Left ventricle myocardium inferior (tissue), 1 donor: ENCODE data around the gene CACNA2D1. TPM values are rescaled to one million over a fixed set of nuclear protein-coding genes. Genes with fewer than 3 reads are reported as not detected.
"Not testable (repeated sequence)": the region's sequence is repeated elsewhere in the genome, so short reads cannot be mapped to it uniquely, and the experiment has no call there.

ENCODE experiments used
- DNase-seq: peaks from one replicate; pipeline ENCODE4 v3.0.0-alpha.2; 2020
- H3K27ac ChIP-seq: fragments of 200-600 bp; replicated peaks from 2 replicates; pipeline ENCODE4 v1.8.0; 2021
- H3K27me3 ChIP-seq: fragments of 200-600 bp; 2 replicates; pipeline ENCODE4 v1.8.0; 2021; ENCODE audit warnings: low read depth
- H3K36me3 ChIP-seq: fragments of 200-600 bp; 2 replicates; pipeline ENCODE4 v1.8.0; 2021
- H3K4me1 ChIP-seq: fragments of 200-600 bp; 2 replicates; pipeline ENCODE4 v1.8.0; 2021
- H3K4me3 ChIP-seq: fragments of 200-600 bp; 2 replicates; pipeline ENCODE4 v1.8.0; 2021; ENCODE audit warnings: mild to moderate bottlenecking, moderate library complexity
- H3K9me3 ChIP-seq: fragments of 200-600 bp; replicated peaks from 2 replicates; pipeline ENCODE4 v1.8.0; 2021
- CTCF ChIP-seq: fragments of 200-600 bp; IDR thresholded peaks from 2 replicates; pipeline ENCODE4 v1.8.0; 2021; ENCODE audit warnings: antibody characterized with exemption, mild to moderate bottlenecking, borderline replicate concordance
- intact Hi-C: fragments of 100-400 bp; cut with micrococcal nuclease; formaldehyde crosslinking; loops from one replicate; pipeline ENCODE4 v1.11.0; 2022
- total RNA-seq: library from RNA; stranded (reverse); fragmentation: NEBNext Ultra II Directional; extraction: Animal tissue kit (Norgen Biotek cat#: 25700); gene quantifications from one replicate; pipeline ENCODE4 v1.2.1, GENCODE V29; 2021
- donor health status: DM: no; HTN: yes; CAD: no; lungs with severe emphysema.

CACNA2D1 gene
- total RNA-seq, 1 donor from 2014 or later = 64.6 TPM

GRCh38 chr7:82141427-82141826 is 302.1 kb downstream of the CACNA2D1 start:
- Histone ChIP-seq H3K9me3 (no peaks in the 10 kb centered on the region), H3K4me3 (no peak overlapping the region), H3K36me3 (no peaks in the 10 kb centered on the region), H3K27ac (no peak overlapping the region), H3K4me1 (no peaks in the 10 kb centered on the region), H3K27me3 (no peaks in the 10 kb centered on the region)
- intact Hi-C loops = no loop called here
- no peak for DNase-seq
- TF ChIP-seq CTCF = no peak

GRCh38 chr7:82140608-82141007 is 303.0 kb downstream of the CACNA2D1 start:
- not testable (repeated sequence) for H3K4me3 ChIP-seq, DNase-seq

GRCh38 chr7:82131215-82131614 is 312.4 kb downstream of the CACNA2D1 start:
- intact Hi-C loops = no loop called here
- DNase-seq = no peak
- Histone ChIP-seq H3K4me1 (peaks cover 28% of the 10 kb centered on the region), H3K27ac (no peak overlapping the region), H3K27me3 (no peaks in the 10 kb centered on the region), H3K9me3 (no peaks in the 10 kb centered on the region), H3K36me3 (no peaks in the 10 kb centered on the region), H3K4me3 (no peak overlapping the region)
- TF ChIP-seq CTCF = no peak

More at GRCh38 chr7:82140608-82141007, 303.0 kb downstream of the CACNA2D1 start:
- H3K27me3 ChIP-seq, H3K36me3 ChIP-seq, H3K9me3 ChIP-seq, H3K4me1 ChIP-seq, H3K27ac ChIP-seq, intact Hi-C loops: not testable (repeated sequence)

- no peak overlapping the region for H3K27ac ChIP-seq
- peaks cover 28% of the 10 kb centered on the region for H3K4me1 ChIP-seq
- peaks cover 5% of the 10 kb centered on the region for H3K36me3 ChIP-seq
- TF ChIP-seq CTCF = no peak
- H3K4me3 ChIP-seq = no peak overlapping the region
- DNase-seq = no peak
- intact Hi-C loops = no loop called here
- H3K27me3 ChIP-seq = no peaks in the 10 kb centered on the region
- H3K9me3 ChIP-seq = peaks cover 13% of the 10 kb centered on the region
Measured at GRCh38 chr7:82129091-82129490, 314.5 kb downstream of the CACNA2D1 start.

GRCh38 chr7:82128546-82128945 is 315.0 kb downstream of the CACNA2D1 start:
- intact Hi-C loops = no loop called here
- H3K4me3 ChIP-seq = no peak overlapping the region

GRCh38 chr7:82126576-82126975 is 317.0 kb downstream of the CACNA2D1 start:
- DNase-seq = no peak
- peaks cover 28% of the 10 kb centered on the region for H3K4me1 ChIP-seq
- H3K27me3 ChIP-seq = no peaks in the 10 kb centered on the region
- no peak overlapping the region for H3K27ac ChIP-seq
- H3K9me3 ChIP-seq = peaks cover 14% of the 10 kb centered on the region
- H3K36me3 ChIP-seq = peaks cover 5% of the 10 kb centered on the region
- TF ChIP-seq CTCF = no peak
- H3K4me3 ChIP-seq = no peak overlapping the region
- intact Hi-C loops = no loop called here

More at GRCh38 chr7:82128546-82128945, 315.0 kb downstream of the CACNA2D1 start:
- Histone ChIP-seq H3K9me3 (peaks cover 14% of the 10 kb centered on the region), H3K4me1 (peaks cover 28% of the 10 kb centered on the region), H3K27me3 (no peaks in the 10 kb centered on the region), H3K36me3 (peaks cover 5% of the 10 kb centered on the region), H3K27ac (no peak overlapping the region)
- no peak for TF ChIP-seq CTCF
- no peak for DNase-seq
